ENCODE data around the gene RABGAP1. TPM values are rescaled to one million over a fixed set of nuclear protein-coding genes. Genes with fewer than 3 reads are reported as not detected.

The RABGAP1 gene
- total RNA-seq, 1 experiment from 2014 or later, result 95.8 TPM

DNA sequence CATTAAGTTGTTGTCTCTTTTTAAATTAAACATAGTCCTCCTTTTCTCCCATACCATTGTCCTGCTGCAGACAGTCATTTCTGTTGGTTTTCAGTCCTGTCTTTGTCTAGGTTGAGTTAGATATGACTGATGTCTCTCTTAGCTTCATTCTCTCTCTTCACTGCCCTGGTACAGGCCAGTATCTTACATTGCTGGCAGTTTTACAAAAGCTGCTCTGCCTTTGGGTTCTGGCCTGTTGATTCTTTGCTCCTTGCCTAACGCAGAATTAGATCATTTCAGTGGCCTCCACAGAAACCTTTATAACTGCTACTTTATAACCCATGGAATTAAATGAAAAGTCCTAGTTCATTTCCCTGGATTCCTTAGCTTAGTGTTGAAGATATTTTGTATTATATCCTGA, 126.3 kb downstream of the RABGAP1 start:
- H3F3A ChIP-seq (ENCODE audit: insufficient read depth, low read depth), result 0 out of 2 replicates have a peak, but pooled peaks cover under 1% of the 10 kb centered on the region
- H3K4me1 ChIP-seq (replicated peaks; ENCODE audit: insufficient read depth), result no peaks in the 10 kb centered on the region
- no TSS peak for BruUV-seq (replicated peaks)
- H3K27ac ChIP-seq, result no peak overlapping the region
- intact Hi-C loops (cut with micrococcal nuclease; ENCODE audit: unreplicated experiment), result no loop called here
- H3K9me2 ChIP-seq (ENCODE audit: insufficient read depth), result no peaks in the 10 kb centered on the region
- ChIA-PET CTCF (interaction anchor here (0.7 kb wide), 1 partner anchor 289 kb away, joined by 3 read pairs; no protein-coding TSS in a partner anchor), POLR2A (ENCODE audit: unreplicated experiment) (no interaction called here)
- H3K4me3 ChIP-seq, result no peak overlapping the region
- peaks cover 4% of the 10 kb centered on the region; the same call in 1 of the 2 replicates for H4K20me1 ChIP-seq (ENCODE audit: insufficient read depth)
- 0 out of 2 replicates have a peak, but pooled peaks cover 6% of the 10 kb centered on the region for H3K36me3 ChIP-seq (ENCODE audit: low read depth)
- no peaks in the 10 kb centered on the region for H3K79me2 ChIP-seq (ENCODE audit: low read depth)
- H3K27me3 ChIP-seq (ENCODE audit: insufficient read depth, low read depth), result no peaks in the 10 kb centered on the region
- H3K9me3 ChIP-seq (ENCODE audit: insufficient read depth, low read depth), result no peaks in the 10 kb centered on the region
- TF ChIP-seq EZH2 (IDR thresholded peaks at IDR 0.05; ENCODE audit: low read depth), result no peak
- TF ChIP-seq, protein P1, sequence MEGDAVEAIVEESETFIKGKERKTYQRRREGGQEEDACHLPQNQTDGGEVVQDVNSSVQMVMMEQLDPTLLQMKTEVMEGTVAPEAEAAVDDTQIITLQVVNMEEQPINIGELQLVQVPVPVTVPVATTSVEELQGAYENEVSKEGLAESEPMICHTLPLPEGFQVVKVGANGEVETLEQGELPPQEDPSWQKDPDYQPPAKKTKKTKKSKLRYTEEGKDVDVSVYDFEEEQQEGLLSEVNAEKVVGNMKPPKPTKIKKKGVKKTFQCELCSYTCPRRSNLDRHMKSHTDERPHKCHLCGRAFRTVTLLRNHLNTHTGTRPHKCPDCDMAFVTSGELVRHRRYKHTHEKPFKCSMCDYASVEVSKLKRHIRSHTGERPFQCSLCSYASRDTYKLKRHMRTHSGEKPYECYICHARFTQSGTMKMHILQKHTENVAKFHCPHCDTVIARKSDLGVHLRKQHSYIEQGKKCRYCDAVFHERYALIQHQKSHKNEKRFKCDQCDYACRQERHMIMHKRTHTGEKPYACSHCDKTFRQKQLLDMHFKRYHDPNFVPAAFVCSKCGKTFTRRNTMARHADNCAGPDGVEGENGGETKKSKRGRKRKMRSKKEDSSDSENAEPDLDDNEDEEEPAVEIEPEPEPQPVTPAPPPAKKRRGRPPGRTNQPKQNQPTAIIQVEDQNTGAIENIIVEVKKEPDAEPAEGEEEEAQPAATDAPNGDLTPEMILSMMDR (conservative IDR thresholded peaks at IDR 0.05), result no peak
- no peak overlapping the region for H3K4me2 ChIP-seq
- DNase-seq, result no peak
- H2AFZ ChIP-seq, result no peak overlapping the region

DNA sequence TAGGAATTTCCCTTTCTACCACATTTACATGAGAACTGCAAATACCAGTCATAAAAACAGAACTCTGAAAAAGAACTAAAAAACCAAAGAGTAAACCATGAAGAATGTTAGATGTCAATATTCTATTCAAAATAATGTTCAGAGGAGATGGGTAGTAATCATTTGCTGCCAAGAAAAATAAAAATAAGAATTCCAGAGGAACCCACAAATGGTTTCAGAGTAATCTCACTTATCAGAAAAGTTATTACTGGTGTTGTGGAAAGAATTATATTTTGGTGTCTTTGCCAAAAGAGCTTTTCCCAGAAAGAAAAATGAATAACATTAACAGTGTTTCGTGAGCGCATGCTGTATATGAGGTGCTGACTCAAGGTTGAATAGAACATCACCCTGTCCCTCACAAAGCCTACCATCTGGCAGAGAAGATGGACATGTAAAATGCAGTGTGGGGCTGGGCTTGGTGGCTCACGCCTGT, 128.2 kb downstream of the RABGAP1 start:
- intact Hi-C loops (cut with micrococcal nuclease; ENCODE audit: unreplicated experiment), result no loop called here
- H3K36me3 ChIP-seq (ENCODE audit: low read depth), result 0 out of 2 replicates have a peak, but pooled peaks cover 6% of the 10 kb centered on the region
- no peak overlapping the region for H3K4me3 ChIP-seq
- H3K4me2 ChIP-seq, result no peak overlapping the region
- ChIA-PET POLR2A (ENCODE audit: unreplicated experiment) (no interaction called here), CTCF (no interaction called here)
- H3K9me2 ChIP-seq (ENCODE audit: insufficient read depth), result no peaks in the 10 kb centered on the region
- 0 out of 2 replicates have a peak, but pooled peaks cover 4% of the 10 kb centered on the region for H4K20me1 ChIP-seq (ENCODE audit: insufficient read depth)
- no peaks in the 10 kb centered on the region for H3K27me3 ChIP-seq (ENCODE audit: insufficient read depth, low read depth)
- H3K27ac ChIP-seq, result no peak overlapping the region
- no peaks in the 10 kb centered on the region for H3K79me2 ChIP-seq (ENCODE audit: low read depth)
- BruUV-seq (replicated peaks), result no TSS peak
- no peaks in the 10 kb centered on the region for H3K9me3 ChIP-seq (ENCODE audit: insufficient read depth, low read depth)
- H3K4me1 ChIP-seq (replicated peaks; ENCODE audit: insufficient read depth), result no peaks in the 10 kb centered on the region
- no peak for DNase-seq
- no peaks in the 10 kb centered on the region for H3F3A ChIP-seq (ENCODE audit: insufficient read depth, low read depth)
- H2AFZ ChIP-seq, result no peak overlapping the region
- no peak for TF ChIP-seq EZH2 (IDR thresholded peaks at IDR 0.05; ENCODE audit: low read depth)
- TF ChIP-seq, protein P1 (conservative IDR thresholded peaks at IDR 0.05), result no peak

DNA sequence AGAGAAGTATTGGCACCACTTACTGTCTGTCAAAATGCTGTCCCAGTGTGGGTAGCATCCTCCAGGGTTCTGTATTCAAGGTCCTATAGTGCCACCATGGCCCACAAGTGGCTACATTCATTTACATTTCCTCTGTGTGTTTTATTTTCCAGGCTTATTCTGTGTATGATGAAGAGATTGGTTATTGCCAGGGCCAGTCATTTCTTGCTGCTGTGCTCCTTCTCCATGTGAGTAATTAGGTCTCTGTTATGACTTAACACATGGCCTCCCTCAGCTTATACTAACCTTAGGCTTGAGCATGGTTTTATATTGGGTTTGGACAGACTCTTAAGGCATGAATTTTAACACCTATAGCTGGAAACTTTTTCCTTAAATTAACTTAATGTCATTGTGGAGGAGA, 129.4 kb downstream of the RABGAP1 start:
- H3K27ac ChIP-seq, result no peak overlapping the region
- no peaks in the 10 kb centered on the region for H3K27me3 ChIP-seq (ENCODE audit: insufficient read depth, low read depth)
- no peak overlapping the region for H3K4me3 ChIP-seq
- H3K79me2 ChIP-seq (ENCODE audit: low read depth), result no peaks in the 10 kb centered on the region
- no peaks in the 10 kb centered on the region for H3K9me2 ChIP-seq (ENCODE audit: insufficient read depth)
- H2AFZ ChIP-seq, result no peak overlapping the region
- H4K20me1 ChIP-seq (ENCODE audit: insufficient read depth), result 0 out of 2 replicates have a peak, but pooled peaks cover 4% of the 10 kb centered on the region
- no peaks in the 10 kb centered on the region for H3K9me3 ChIP-seq (ENCODE audit: insufficient read depth, low read depth)
- no peaks in the 10 kb centered on the region for H3K4me1 ChIP-seq (replicated peaks; ENCODE audit: insufficient read depth)
- no TSS peak for BruUV-seq (replicated peaks)
- POLR2A ChIA-PET (ENCODE audit: unreplicated experiment), result no interaction called here
- no peak overlapping the region for H3K4me2 ChIP-seq
- no peak for DNase-seq
- intact Hi-C loops (cut with micrococcal nuclease; ENCODE audit: unreplicated experiment), result no loop called here
- CTCF ChIA-PET, result no interaction called here
- 0 out of 2 replicates have a peak, but pooled peaks cover 6% of the 10 kb centered on the region for H3K36me3 ChIP-seq (ENCODE audit: low read depth)
- TF ChIP-seq, protein P1 (conservative IDR thresholded peaks at IDR 0.05), result no peak
- TF ChIP-seq EZH2 (IDR thresholded peaks at IDR 0.05; ENCODE audit: low read depth), result no peak
- no peaks in the 10 kb centered on the region for H3F3A ChIP-seq (ENCODE audit: insufficient read depth, low read depth)
